Panc1 (cell line): Measurements from ENCODE around the gene PKP3.
"Not testable (repeated sequence)": the region's sequence is repeated elsewhere in the genome, so short reads cannot be mapped to it uniquely, and the experiment has no call there.

Experiments
- CTCF ChIP-seq: fragments of 450-650 bp; IDR thresholded peaks from 2 replicates; pipeline ENCODE4 v1.5.1; 2017; ENCODE audit warnings: mild to moderate bottlenecking
- POLR2AphosphoS5 ChIP-seq: IDR thresholded peaks from 2 replicates; pipeline ENCODE4 v1.6.1; 2012; ENCODE audit warnings: mild to moderate bottlenecking, low read depth, low read length, moderate library complexity
- TF ChIP-seq, protein P1 (sequence below), 2 experiments: IDR thresholded peaks; 2 replicates each; pipeline ENCODE4 v1.6.1; 2011 to 2012; ENCODE audit warnings: low read depth in 2 of 2, control low read depth in 1 of 2, low read length in 1 of 2, mild to moderate bottlenecking in 1 of 2, moderate library complexity in 1 of 2; ENCODE audit not compliant: insufficient read depth in 1 of 2

DNA sequence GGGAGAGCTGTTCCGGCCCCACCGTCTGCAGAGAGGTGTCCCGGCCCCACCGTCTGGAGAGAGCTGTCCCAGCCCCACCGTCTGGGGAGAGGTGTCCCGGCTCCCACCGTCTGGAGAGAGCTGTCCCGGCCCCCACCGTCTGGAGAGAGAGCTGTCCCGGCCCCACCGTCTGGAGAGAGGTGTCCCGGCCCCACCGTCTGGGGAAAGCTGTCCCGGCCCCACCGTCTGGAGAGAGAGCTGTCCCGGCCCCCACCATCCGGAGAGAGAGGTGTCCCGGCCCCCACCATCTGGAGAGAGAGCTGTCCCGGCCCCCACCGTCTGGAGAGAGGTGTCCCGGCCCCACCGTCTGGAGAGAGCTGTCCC lies 30.6 kb upstream of the PKP3 start:
- not testable (repeated sequence) for TF ChIP-seq CTCF, POLR2AphosphoS5
- TF ChIP-seq, protein P1, sequence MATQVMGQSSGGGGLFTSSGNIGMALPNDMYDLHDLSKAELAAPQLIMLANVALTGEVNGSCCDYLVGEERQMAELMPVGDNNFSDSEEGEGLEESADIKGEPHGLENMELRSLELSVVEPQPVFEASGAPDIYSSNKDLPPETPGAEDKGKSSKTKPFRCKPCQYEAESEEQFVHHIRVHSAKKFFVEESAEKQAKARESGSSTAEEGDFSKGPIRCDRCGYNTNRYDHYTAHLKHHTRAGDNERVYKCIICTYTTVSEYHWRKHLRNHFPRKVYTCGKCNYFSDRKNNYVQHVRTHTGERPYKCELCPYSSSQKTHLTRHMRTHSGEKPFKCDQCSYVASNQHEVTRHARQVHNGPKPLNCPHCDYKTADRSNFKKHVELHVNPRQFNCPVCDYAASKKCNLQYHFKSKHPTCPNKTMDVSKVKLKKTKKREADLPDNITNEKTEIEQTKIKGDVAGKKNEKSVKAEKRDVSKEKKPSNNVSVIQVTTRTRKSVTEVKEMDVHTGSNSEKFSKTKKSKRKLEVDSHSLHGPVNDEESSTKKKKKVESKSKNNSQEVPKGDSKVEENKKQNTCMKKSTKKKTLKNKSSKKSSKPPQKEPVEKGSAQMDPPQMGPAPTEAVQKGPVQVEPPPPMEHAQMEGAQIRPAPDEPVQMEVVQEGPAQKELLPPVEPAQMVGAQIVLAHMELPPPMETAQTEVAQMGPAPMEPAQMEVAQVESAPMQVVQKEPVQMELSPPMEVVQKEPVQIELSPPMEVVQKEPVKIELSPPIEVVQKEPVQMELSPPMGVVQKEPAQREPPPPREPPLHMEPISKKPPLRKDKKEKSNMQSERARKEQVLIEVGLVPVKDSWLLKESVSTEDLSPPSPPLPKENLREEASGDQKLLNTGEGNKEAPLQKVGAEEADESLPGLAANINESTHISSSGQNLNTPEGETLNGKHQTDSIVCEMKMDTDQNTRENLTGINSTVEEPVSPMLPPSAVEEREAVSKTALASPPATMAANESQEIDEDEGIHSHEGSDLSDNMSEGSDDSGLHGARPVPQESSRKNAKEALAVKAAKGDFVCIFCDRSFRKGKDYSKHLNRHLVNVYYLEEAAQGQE (IDR thresholded peaks at IDR 0.05; ENCODE audit: insufficient read depth in 1 of 2, low read depth in 2 of 2, low read length in 1 of 2) = not testable (repeated sequence)
